Fibroblast of mammary gland (primary cell): ENCODE results near the gene PRRC2C.

Experiments used
- DNase-seq: peaks from one replicate; pipeline ENCODE4 v3.0.0-alpha.2; 2010; ENCODE audit warnings: low read depth
- H3K4me3 ChIP-seq: 2 replicates; pipeline ENCODE4 v1.5.1; 2011; ENCODE audit warnings: low read depth, mild to moderate bottlenecking, low read length, moderate library complexity; ENCODE audit not compliant: control insufficient read depth
- TF ChIP-seq, protein P1 (sequence below): conservative IDR thresholded peaks from 2 replicates; pipeline ENCODE4 v1.5.1; 2011; ENCODE audit warnings: low read depth, low read length, inconsistent platforms; ENCODE audit not compliant: control insufficient read depth, insufficient read depth

Gene PRRC2C

DNA sequence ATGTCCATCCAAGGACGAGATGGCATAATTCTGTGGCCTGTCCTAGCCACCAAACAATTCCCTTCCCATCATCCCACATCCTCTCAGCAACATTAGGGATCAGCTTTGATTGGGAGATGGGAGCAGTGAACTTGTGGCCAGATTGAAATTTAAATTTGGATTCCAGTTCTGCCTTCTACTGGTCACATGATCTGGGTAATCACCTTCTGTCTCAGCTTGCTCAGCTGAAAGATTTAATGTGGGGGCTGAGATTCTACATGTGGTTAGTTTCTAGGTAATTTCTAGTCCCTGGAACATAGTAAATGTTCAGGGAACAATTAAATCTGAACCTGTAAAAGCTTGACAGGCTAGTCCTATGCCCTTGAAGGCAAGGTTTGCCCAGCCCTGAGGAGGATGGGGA, 139.9 kb downstream of the PRRC2C start:
- DNase-seq = no peak
- H3K4me3 ChIP-seq = no peak overlapping the region
- TF ChIP-seq, protein P1, sequence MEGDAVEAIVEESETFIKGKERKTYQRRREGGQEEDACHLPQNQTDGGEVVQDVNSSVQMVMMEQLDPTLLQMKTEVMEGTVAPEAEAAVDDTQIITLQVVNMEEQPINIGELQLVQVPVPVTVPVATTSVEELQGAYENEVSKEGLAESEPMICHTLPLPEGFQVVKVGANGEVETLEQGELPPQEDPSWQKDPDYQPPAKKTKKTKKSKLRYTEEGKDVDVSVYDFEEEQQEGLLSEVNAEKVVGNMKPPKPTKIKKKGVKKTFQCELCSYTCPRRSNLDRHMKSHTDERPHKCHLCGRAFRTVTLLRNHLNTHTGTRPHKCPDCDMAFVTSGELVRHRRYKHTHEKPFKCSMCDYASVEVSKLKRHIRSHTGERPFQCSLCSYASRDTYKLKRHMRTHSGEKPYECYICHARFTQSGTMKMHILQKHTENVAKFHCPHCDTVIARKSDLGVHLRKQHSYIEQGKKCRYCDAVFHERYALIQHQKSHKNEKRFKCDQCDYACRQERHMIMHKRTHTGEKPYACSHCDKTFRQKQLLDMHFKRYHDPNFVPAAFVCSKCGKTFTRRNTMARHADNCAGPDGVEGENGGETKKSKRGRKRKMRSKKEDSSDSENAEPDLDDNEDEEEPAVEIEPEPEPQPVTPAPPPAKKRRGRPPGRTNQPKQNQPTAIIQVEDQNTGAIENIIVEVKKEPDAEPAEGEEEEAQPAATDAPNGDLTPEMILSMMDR = no peak

DNA sequence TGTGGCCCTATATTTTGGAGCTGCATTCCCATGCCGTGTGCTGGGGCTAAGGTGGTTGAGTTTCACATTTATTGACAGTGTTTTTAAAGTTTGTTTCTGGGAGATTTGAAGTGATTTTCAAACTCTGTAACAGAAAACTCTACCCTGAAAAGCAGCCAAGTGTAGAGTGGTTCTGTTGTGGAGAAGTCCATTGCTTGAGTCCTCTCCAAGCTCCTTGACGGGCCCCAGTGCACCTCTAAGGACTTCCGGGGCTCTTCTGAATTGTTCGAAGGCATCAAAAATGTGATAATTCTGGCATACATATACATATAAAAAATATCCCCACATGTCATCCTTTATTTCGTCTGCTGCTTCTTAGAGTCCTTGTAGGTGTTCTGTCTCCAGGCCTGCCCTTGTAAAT, 141.7 kb downstream of the PRRC2C start:
- TF ChIP-seq, protein P1 = no peak
- no peak for DNase-seq
- H3K4me3 ChIP-seq = no peak overlapping the region

DNA sequence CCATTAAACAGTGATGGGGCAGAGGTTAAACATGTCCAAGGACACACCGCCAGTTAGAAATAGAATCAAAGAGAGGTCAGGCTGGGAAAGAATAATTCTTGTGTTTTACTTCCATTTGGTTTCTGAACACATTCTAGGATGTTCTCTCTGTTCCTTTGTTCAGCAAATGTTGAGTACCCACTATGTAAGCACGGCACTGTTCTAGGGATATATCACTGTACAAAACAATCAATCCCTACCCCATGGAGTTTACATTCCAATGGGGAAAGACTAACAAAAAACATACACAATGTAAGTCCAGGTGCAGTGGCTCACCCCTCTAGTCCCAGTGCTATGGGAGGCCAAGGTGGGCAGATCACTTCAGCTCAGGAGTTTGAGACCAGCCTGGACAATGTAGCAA, 142.9 kb downstream of the PRRC2C start:
- no peak for DNase-seq
- TF ChIP-seq, protein P1 = no peak
- H3K4me3 ChIP-seq = no peak overlapping the region

DNA sequence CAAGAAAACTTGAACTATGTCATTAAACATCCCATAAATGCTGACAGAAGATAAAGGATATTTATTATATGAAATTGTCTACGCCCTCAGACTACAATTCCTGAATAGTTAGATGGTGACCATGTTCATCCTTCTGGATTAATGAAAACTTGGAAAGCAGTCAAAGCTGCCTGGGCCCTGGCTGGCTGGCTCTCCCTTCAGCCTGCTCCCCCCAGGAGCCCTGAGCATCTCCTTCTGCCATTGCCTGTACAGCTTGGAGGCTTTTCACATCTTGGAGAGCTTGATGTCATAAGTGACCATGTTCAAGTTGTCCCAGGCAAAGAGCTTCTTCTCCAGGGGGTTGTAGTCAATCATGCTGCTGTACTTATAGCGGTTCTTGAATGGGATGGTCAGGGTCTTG, 150.3 kb downstream of the PRRC2C start:
- H3K4me3 ChIP-seq = no peak overlapping the region
- no peak for DNase-seq
- TF ChIP-seq, protein P1 = no peak

DNA sequence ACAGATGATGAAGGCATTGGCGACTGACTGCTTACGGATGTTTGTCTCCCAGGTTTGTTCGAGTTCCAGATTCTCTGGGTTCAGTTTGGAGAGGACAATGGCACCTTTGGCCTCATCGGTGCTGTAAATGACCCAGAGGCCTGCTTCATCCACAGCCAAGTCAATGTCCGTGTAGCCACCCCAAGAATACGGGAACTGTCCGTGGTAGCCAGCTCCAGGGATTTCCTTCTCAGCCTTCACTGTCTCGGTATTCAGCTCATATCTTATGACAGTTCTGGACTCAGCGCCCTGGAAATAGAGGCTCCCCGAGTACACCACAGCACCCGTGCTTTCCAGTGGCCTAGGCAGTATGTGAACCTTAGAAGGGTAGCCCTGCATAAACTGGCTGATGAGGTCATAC, 150.8 kb downstream of the PRRC2C start:
- TF ChIP-seq, protein P1 = no peak
- H3K4me3 ChIP-seq = no peak overlapping the region
- peak; percentile 6 for DNase-seq

DNA sequence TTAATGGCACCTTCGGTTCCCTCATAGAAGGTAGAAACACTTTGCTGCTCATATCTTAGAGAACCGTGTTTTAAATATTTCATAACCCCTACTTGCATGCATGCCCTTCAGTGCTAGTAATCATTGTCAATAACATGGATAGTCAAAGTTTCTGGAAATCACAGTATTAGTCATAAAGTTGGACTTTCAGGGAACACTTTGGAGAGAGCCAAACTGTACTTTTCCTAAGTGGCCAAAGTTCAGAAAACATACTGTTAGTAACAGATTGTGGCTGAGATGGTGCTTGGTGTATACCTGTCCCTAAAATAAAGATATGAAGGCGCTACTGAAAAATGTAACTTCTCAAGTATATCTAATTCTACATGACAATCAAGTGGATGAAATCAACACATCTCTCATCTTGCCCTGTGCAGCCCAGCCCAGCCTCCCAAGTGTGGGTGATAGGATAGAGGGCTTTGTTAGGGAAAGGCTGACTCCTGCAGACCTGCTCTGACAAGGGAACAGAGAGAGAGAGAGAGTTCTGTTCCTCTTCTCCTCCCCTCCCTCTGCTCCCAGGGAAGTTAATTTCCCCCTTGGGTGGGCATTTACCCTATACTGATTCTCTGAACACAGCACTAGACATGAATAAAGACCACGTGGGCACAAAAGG, 152.7 kb downstream of the PRRC2C start:
- H3K4me3 ChIP-seq = no peak overlapping the region
- DNase-seq = peak; percentile 28
- TF ChIP-seq, protein P1 = no peak

- TF ChIP-seq, protein P1 = no peak
- no peak for DNase-seq
- H3K4me3 ChIP-seq = no peak overlapping the region
Observed at GRCh38 chr1:171640225-171640624, 154.9 kb downstream of the PRRC2C start.
